ENCODE data around the gene SASH1. TPM values are rescaled to one million over a fixed set of nuclear protein-coding genes. Genes with fewer than 3 reads are reported as not detected.
A peak's percentile ranks its signal among the peaks of the same experiment; 100 is the strongest.

SASH1 gene
- total and polyA plus RNA-seq, 9 donors = 8.6 to 35.2 (median 18.2) TPM

GRCh38 chr6:148340586-148341297, 1.9 kb upstream of the SASH1 start:
- WGBS, 3 donors = 94 to 97% (median 94%) methylated on average over 9 of the region's 9 CpGs
- Histone ChIP-seq H3K27me3 (no peaks in the 10 kb centered on the region), H3K4me1 (ENCODE audit: insufficient read depth) (peaks cover 2% of the 10 kb centered on the region), H3K36me3 (no peaks in the 10 kb centered on the region), H3K27ac (no peak overlapping the region), H3K9me3 (no peaks in the 10 kb centered on the region), H3K4me3 (no peak overlapping the region)
- intact Hi-C loops (cut with DNase I) = no loop called here
- DNase-seq = no peak
- no peak for TF ChIP-seq POLR2A (IDR thresholded peaks at IDR 0.05)
- no peak for TF ChIP-seq EP300 (IDR thresholded peaks at IDR 0.05)
- no peak for TF ChIP-seq CTCF (IDR thresholded peaks at IDR 0.05)

DNA sequence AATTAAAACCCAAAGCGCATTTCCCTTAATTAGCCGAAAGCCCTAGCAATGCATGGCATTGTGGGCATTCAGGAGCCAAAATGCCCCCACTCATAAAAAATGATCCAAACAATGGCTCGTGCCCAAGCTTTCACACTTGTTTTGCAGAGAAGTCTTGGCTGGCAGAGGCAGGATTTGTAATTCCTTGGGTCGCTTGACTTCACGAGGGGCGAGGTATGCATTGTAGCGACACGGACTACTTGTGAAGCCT, 613 bp upstream of the SASH1 start:
- DNase-seq = no peak
- H3K9me3 ChIP-seq = no peaks in the 10 kb centered on the region
- H3K27me3 ChIP-seq = no peaks in the 10 kb centered on the region
- peak overlapping the region; percentile 76 for H3K4me3 ChIP-seq
- WGBS, 3 donors = 17 to 18% (median 18%) methylated on average over 8 of the region's 8 CpGs
- peaks cover 2% of the 10 kb centered on the region for H3K4me1 ChIP-seq (ENCODE audit: insufficient read depth)
- TF ChIP-seq CTCF (IDR thresholded peaks at IDR 0.05) (no peak), EP300 (IDR thresholded peaks at IDR 0.05) (no peak), POLR2A (IDR thresholded peaks at IDR 0.05) (no peak)
- H3K27ac ChIP-seq = peak overlapping the region in 1 of 2 donors; percentile 32
- intact Hi-C loops (cut with DNase I) = no loop called here
- H3K36me3 ChIP-seq = no peaks in the 10 kb centered on the region

- H3K27ac ChIP-seq = peak overlapping the region; percentile 32 to 76
- 1% methylated on average over 28 to 34 of the region's 34 CpGs for WGBS, 3 donors
- peaks cover 2% of the 10 kb centered on the region for H3K4me1 ChIP-seq (ENCODE audit: insufficient read depth)
- peak overlapping the region; percentile 76 for H3K4me3 ChIP-seq
- DNase-seq = peak in 2 of 5 donors; percentile 21 to 25
- H3K36me3 ChIP-seq = no peaks in the 10 kb centered on the region
- H3K9me3 ChIP-seq = no peaks in the 10 kb centered on the region
- no peaks in the 10 kb centered on the region for H3K27me3 ChIP-seq
- TF ChIP-seq POLR2A (IDR thresholded peaks at IDR 0.05) = no peak
- TF ChIP-seq EP300 (IDR thresholded peaks at IDR 0.05) = no peak
- no peak for TF ChIP-seq CTCF (IDR thresholded peaks at IDR 0.05)
- intact Hi-C loops (cut with DNase I) = no loop called here
Observed at GRCh38 chr6:148343047-148343782, 577 bp downstream of the SASH1 start.

- no peak overlapping the region for H3K27ac ChIP-seq
- TF ChIP-seq POLR2A (IDR thresholded peaks at IDR 0.05) = no peak
- TF ChIP-seq CTCF (IDR thresholded peaks at IDR 0.05) = no peak
- TF ChIP-seq EP300 (IDR thresholded peaks at IDR 0.05) = no peak
- no peaks in the 10 kb centered on the region for H3K9me3 ChIP-seq
- WGBS, 3 donors = 74 to 90% (median 80%) methylated on average over 1 of the region's 1 CpG
- H3K4me1 ChIP-seq (ENCODE audit: insufficient read depth) = peaks cover 2% of the 10 kb centered on the region
- H3K36me3 ChIP-seq = no peaks in the 10 kb centered on the region
- H3K4me3 ChIP-seq = no peak overlapping the region
- H3K27me3 ChIP-seq = no peaks in the 10 kb centered on the region
- intact Hi-C loops (cut with DNase I) = no loop called here
- DNase-seq = no peak
Observed at GRCh38 chr6:148345176-148345575, 2.5 kb downstream of the SASH1 start.

All from ovary (tissue), 9 donors.